ENCODE results near the gene SPTLC2. TPM values are rescaled to one million over a fixed set of nuclear protein-coding genes. Genes with fewer than 3 reads are reported as not detected.
A peak's percentile ranks its signal among the peaks of the same experiment; 100 is the strongest.

SPTLC2 gene
- total and polyA plus RNA-seq, 2 of the 13 experiments (the other 11 are each of a cell fraction or from before 2014, with no cell fraction given) = 17.4 to 17.5 TPM

DNA sequence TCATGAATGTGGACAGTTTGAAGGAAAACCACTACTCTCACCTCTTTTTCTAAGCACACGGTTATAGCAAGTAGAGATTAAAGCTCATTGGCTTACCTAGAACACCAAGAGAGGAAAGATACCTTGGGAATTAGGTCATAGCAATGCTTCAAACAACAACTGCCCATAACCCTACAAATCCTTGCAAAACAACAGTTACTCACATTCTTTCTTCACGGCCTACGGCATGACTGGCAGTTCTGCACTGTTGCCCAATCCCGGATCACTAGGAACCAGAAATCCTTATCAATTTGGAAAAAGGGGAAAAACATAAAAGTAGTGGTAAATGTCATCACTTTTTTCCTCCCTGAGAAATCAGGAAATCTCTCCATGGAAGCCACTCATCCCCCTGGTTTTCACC, 108.2 kb downstream of the SPTLC2 start:
- Histone ChIP-seq H4K20me1 (ENCODE audit: insufficient read depth, low read length) (no peaks in the 10 kb centered on the region), H3K27me3 (ENCODE audit: control insufficient read depth in 1 of 2, insufficient read depth in 2 of 2, low read length in 2 of 2) (no peaks in the 10 kb centered on the region), H3K4me1 (ENCODE audit: insufficient read depth, low read length) (peaks cover 44% of the 10 kb centered on the region), H3K9me3 (ENCODE audit: low read length) (no peaks in the 10 kb centered on the region), H3K79me2 (ENCODE audit: insufficient read depth, low read length) (no peaks in the 10 kb centered on the region), H2AFZ (ENCODE audit: low read length) (no peak overlapping the region), H3K27ac (ENCODE audit: extremely low read length, insufficient read depth, low read length) (peak overlapping the region; percentile 62), H3K36me3 (replicated peaks in 1 of 2; ENCODE audit: control insufficient read depth in 1 of 2, insufficient read depth in 2 of 2, low read length in 2 of 2) (peaks cover 4 to 16% of the 10 kb centered on the region in 2 experiments; a peak in 3 of 5 replicates), H3K4me3 (replicated peaks in 1 of 3; ENCODE audit: insufficient read depth in 1 of 3, low read depth in 2 of 3, low read length in 3 of 3) (no peak overlapping the region), H3K4me2 (ENCODE audit: low read depth, low read length) (0 out of 2 replicates have a peak overlapping the region, but pooled peaks have one; percentile 5), H3K9ac (ENCODE audit: insufficient read depth, low read depth, low read length) (0 out of 2 replicates have a peak overlapping the region, but pooled peaks have one; percentile 19)
- ATAC-seq (peak; percentile 88), DNase-seq (ENCODE audit: low spot score) (peak; percentile 91), FAIRE-seq (peak; percentile 36)
- POLR2A ChIA-PET = interaction anchor here (1.0 to 2.9 kb wide), 4 partner anchors 9 to 51 kb away, joined by 6 to 22 read pairs (median 6); partner anchors contain the start of genes ISM2 and VIPAS39
- WGBS (ENCODE audit: low lambda C conversion rate) = 22% methylated on average over 4 of the region's 4 CpGs
- in situ Hi-C loops (cut with HindIII; ENCODE audit: extremely low pct_ligation_motif_present, low pct_unique_long_range_greater_than_20kb) (no loop called here), intact Hi-C loops (cut with micrococcal nuclease; ENCODE audit: unreplicated experiment) (no loop called here)
- BruUV-seq (replicated peaks) = no TSS peak
- CTCF ChIA-PET (ENCODE audit: low intra/inter-chr PET ratio, low total read pairs) = no interaction called here
- TF ChIP-seq HDAC2 (CRISPR knock-in tag; IDR thresholded peaks at IDR 0.05) (peak; percentile 35; the same call in 1 of the 2 replicates), SRSF9 (IDR thresholded peaks at IDR 0.05; ENCODE audit: borderline replicate concordance, insufficient read depth, low read depth, low read length, poor library complexity, severe bottlenecking) (no peak), PRPF4 (IDR thresholded peaks at IDR 0.05; ENCODE audit: low read depth, low read length, poor library complexity, severe bottlenecking) (no peak), RXRB (CRISPR knock-in tag; IDR thresholded peaks at IDR 0.05; ENCODE audit: borderline replicate concordance) (0 out of 2 replicates have a peak, but pooled peaks have one; percentile 46), DR1 (CRISPR knock-in tag; IDR thresholded peaks at IDR 0.05) (no peak), ERF (CRISPR knock-in tag; IDR thresholded peaks at IDR 0.05) (0 out of 2 replicates have a peak, but pooled peaks have one; percentile 29), ZSCAN20 (CRISPR knock-in tag; IDR thresholded peaks at IDR 0.05; ENCODE audit: borderline replicate concordance) (no peak), RBFOX2 (IDR thresholded peaks at IDR 0.05; ENCODE audit: low read depth, low read length) (no peak), TEAD3 (CRISPR knock-in tag; optimal IDR thresholded peaks at IDR 0.05; ENCODE audit: borderline replicate concordance) (peak; percentile 80), ZFAT (CRISPR knock-in tag; conservative IDR thresholded peaks at IDR 0.05) (no peak), KDM4B (CRISPR knock-in tag; IDR thresholded peaks at IDR 0.05) (no peak), MEIS2 (CRISPR knock-in tag; IDR thresholded peaks at IDR 0.05) (no peak), GPN1 (CRISPR knock-in tag; IDR thresholded peaks at IDR 0.05; ENCODE audit: borderline replicate concordance) (no peak), ZNF761 (CRISPR knock-in tag; conservative IDR thresholded peaks at IDR 0.05) (no peak)
- TF ChIP-seq, protein P1, sequence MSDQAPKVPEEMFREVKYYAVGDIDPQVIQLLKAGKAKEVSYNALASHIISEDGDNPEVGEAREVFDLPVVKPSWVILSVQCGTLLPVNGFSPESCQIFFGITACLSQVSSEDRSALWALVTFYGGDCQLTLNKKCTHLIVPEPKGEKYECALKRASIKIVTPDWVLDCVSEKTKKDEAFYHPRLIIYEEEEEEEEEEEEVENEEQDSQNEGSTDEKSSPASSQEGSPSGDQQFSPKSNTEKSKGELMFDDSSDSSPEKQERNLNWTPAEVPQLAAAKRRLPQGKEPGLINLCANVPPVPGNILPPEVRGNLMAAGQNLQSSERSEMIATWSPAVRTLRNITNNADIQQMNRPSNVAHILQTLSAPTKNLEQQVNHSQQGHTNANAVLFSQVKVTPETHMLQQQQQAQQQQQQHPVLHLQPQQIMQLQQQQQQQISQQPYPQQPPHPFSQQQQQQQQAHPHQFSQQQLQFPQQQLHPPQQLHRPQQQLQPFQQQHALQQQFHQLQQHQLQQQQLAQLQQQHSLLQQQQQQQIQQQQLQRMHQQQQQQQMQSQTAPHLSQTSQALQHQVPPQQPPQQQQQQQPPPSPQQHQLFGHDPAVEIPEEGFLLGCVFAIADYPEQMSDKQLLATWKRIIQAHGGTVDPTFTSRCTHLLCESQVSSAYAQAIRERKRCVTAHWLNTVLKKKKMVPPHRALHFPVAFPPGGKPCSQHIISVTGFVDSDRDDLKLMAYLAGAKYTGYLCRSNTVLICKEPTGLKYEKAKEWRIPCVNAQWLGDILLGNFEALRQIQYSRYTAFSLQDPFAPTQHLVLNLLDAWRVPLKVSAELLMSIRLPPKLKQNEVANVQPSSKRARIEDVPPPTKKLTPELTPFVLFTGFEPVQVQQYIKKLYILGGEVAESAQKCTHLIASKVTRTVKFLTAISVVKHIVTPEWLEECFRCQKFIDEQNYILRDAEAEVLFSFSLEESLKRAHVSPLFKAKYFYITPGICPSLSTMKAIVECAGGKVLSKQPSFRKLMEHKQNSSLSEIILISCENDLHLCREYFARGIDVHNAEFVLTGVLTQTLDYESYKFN (CRISPR knock-in tag; conservative IDR thresholded peaks at IDR 0.05) = peak; percentile 50; the same call in 1 of the 2 replicates
- TF ChIP-seq, protein P2, sequence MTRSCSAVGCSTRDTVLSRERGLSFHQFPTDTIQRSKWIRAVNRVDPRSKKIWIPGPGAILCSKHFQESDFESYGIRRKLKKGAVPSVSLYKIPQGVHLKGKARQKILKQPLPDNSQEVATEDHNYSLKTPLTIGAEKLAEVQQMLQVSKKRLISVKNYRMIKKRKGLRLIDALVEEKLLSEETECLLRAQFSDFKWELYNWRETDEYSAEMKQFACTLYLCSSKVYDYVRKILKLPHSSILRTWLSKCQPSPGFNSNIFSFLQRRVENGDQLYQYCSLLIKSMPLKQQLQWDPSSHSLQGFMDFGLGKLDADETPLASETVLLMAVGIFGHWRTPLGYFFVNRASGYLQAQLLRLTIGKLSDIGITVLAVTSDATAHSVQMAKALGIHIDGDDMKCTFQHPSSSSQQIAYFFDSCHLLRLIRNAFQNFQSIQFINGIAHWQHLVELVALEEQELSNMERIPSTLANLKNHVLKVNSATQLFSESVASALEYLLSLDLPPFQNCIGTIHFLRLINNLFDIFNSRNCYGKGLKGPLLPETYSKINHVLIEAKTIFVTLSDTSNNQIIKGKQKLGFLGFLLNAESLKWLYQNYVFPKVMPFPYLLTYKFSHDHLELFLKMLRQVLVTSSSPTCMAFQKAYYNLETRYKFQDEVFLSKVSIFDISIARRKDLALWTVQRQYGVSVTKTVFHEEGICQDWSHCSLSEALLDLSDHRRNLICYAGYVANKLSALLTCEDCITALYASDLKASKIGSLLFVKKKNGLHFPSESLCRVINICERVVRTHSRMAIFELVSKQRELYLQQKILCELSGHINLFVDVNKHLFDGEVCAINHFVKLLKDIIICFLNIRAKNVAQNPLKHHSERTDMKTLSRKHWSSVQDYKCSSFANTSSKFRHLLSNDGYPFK (CRISPR knock-in tag; IDR thresholded peaks at IDR 0.05; ENCODE audit: borderline replicate concordance) = no peak
- TF ChIP-seq, protein P3, sequence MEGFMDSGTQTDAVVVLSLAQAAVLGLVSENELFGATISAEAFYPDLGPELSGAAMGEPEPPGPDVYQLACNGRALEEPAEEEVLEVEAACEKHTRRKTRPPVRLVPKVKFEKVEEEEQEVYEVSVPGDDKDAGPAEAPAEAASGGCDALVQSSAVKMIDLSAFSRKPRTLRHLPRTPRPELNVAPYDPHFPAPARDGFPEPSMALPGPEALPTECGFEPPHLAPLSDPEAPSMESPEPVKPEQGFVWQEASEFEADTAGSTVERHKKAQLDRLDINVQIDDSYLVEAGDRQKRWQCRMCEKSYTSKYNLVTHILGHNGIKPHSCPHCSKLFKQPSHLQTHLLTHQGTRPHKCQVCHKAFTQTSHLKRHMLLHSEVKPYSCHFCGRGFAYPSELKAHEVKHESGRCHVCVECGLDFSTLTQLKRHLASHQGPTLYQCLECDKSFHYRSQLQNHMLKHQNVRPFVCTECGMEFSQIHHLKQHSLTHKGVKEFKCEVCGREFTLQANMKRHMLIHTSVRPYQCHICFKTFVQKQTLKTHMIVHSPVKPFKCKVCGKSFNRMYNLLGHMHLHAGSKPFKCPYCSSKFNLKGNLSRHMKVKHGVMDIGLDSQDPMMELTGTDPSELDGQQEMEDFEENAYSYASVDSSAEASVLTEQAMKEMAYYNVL (CRISPR knock-in tag; IDR thresholded peaks at IDR 0.05; ENCODE audit: borderline replicate concordance) = no peak
